Hematopoietic multipotent progenitor cell treated with erythropoietin and hydrocortisone succinate and interleukin-3 and kit ligand, for 4 days (in vitro differentiated cells): ENCODE measurements around the gene CCL16.
"Not testable (repeated sequence)": the region's sequence is repeated elsewhere in the genome, so short reads cannot be mapped to it uniquely, and the experiment has no call there.

Experiments
- DNase-seq: peaks from one replicate; pipeline ENCODE4 v3.0.0-alpha.2; 2015

Gene CCL16

DNA sequence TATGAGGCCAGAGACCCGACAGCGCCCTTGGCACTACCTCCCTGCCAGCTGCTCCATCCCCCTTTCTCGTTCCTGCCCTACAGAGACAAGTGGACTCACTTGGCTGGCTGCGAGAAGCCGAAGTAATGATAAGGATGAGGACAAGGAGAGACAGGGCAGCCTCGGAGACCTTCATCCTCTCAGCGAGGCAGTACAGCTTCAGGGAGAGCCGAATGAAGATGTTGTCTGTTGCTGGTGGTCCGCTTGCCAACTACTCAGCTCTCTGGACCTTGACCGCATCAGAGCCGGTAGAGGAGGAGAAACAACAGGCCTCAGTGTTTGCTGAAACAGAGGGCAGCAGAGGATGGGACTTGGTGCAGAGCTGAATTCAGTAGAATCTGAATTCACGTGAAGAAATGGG lies at the start of gene CCL16:
Gene CCL16, minus strand, starts transcription at position 252 of the 400 bp plus-strand sequence. Its CDS starts 77 bp downstream, at position 175.
- DNase-seq = no peak

- no peak for DNase-seq
These were observed 49.7 kb upstream of the CCL16 start for GRCh38 chr17:36030956-36031355.

DNA sequence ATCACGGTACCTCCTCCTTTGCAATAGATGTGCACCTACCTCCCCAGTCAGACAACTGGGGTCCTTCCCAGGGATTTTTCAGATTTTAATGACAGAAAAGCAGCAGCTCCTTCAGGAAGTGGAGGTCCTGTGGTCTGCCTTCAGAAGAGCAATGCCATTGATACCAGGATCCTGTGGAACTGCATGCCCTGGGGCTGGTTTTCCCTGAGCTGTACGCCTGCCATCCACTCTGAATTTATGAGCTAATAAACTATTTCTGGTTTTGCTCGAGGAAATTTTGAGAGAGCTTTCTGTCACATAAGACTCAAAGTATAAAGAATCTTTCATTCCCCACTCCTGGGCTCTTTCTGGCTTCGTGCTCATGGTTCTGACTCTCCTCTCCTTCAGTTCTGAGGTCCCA lies 46.5 kb upstream of the CCL16 start:
- DNase-seq = no peak

DNA sequence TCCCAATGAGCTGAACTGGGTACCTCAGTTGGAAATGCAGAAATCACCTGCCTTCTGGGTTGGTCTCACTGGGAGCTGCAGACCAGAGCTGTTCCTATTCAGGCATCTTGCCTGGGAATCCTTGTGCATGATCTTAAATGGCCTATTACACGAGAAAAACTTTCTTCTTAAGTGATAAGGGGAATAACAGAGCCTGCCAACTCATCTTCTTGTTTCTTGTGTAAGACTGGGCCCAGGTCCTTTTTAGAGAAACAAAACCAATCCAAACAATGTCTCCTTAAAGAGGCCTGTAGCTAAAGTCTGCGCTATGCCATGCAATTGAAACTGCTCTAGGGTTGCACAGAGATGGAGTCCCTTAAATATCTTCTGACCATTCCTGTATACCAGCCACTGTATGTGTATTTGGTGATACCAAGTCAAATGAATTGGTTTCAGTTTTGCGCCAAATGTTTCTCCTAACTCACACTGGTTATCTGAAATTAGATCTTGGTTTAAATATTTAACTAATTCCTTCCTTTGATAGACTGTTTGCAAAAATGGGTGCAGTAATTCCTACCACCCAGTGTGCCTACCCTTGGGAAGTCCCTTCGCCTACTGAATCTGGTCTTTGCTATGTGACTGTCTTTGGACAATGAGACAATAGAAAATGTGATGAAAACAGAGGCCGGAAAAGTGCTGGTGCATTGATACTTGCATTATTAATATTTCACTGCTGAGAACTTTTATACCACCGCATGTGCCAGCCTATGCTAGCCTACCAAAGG lies 43.0 kb upstream of the CCL16 start:
- no peak for DNase-seq

DNA sequence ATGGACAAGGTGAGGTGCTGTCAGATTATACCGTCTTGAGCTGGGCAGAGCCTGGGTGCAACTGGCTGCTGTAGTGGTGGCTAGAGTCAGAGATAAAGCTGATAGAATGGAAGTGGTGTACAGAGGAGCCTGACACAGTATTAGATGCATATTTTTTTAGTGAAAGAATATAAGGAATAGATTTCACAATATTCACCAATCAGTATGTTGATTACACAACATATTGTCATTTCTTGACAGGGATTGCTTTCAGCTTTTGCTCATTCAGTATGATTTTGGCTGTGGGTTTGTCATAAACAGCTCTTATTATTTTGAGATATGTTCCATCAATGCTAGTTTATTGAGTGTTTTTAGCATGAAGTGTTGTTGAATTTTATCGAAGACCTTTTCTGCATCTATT lies 38.1 kb upstream of the CCL16 start:
- no peak for DNase-seq

DNA sequence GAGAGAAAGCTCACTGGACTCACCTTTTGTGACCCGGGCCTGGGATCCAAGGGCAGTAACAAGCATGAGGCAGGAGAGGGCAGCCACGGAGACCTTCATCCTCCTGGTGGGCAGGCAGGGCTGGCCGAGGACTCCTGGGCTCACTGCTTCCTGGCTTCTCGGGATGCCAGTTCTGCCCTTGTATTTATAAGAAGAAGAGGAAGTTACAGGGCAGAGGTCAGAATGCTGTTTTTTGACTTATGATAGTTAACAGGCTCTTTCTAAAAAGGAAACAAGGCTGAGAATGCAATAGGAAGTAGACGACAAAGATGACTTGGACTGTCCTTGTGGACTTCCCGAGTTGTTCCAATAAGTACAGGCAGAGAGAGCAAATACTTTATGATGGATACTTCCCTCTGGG lies 36.5 kb upstream of the CCL16 start, which contains the start of gene CCL23:
Gene CCL23, minus strand, starts transcription at position 174 of the 400 bp plus-strand sequence. Its CDS starts 75 bp downstream, at position 99.
- peak; percentile 71 for DNase-seq

GRCh38 chr17:36016555-36016954 lies 35.3 kb upstream of the CCL16 start:
- DNase-seq = no peak

- not testable (repeated sequence) for DNase-seq
These were observed 34.6 kb upstream of the CCL16 start for GRCh38 chr17:36015895-36016294.

GRCh38 chr17:36014946-36015345 lies 33.6 kb upstream of the CCL16 start:
- DNase-seq = no peak

DNA sequence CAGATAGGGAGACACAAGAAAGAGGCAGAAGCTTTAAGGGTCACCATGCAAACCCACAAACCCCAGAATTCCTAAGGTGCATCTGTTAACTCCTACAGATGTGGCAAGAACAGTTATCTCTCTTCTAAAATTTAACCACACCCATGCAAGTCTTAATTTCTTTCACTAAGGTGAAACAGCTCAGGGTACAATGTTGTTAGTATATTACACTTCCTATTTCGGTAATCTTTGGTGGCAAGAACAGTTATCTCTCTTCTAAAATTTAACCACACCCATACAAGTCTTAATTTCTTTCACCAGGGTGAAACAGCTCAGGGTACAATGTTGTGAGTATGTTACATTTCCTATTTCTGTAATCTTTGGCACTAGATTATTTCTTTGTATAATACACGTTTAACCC lies 29.9 kb upstream of the CCL16 start:
- peak; percentile 91 for DNase-seq

- no peak for DNase-seq
These were observed 27.8 kb upstream of the CCL16 start for GRCh38 chr17:36008998-36009665.

GRCh38 chr17:36004594-36005108 lies 23.4 kb upstream of the CCL16 start:
- peak; percentile 36 for DNase-seq

DNA sequence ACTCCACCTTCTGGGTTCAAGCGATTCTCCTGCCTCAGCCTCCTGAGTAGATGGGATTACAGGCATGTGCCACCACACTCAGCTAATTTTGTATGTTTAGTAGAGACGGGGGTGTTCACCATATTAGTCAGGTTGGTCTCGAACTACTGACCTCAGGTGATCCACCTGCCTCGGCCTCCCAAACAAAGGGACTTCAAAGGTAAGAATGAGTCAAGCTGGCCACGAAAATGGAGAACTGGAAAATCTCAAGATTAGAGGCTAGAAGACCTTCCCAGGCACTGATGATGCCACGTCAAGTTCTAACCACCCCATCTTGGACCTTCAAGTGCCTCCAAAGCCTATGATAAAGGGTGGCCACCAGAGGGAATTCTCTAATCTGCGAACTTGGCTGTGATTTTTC lies 21.3 kb upstream of the CCL16 start:
- DNase-seq = no peak

GRCh38 chr17:36001862-36002603 lies 20.7 kb upstream of the CCL16 start:
- no peak for DNase-seq

- no peak for DNase-seq
These were observed 19.9 kb upstream of the CCL16 start, which contains the start of gene CCL15 for GRCh38 chr17:36001110-36001771. Gene CCL15, minus strand, starts transcription at chr17:36001553. Its CDS starts 61 bp downstream, at chr17:36001492.

DNA sequence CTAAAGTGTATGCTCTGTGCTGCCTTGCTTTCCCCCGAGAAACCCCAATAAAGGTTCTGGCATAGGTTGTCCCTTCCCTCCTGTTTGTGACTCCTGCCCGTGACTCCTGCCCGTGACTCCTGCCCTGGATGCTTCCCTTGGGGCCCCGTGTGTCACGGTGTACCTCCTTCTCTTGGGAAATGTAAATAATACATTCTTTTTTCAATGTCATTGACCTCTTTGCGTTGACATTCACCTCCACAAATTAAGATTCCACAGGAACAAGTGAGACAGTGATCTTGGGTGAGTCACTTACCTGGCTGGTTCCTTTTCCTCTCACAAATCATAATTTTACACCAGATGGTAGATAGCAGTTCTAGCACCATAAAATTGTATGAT lies 19.4 kb upstream of the CCL16 start:
- DNase-seq = no peak

- no peak for DNase-seq
These were observed 17.5 kb upstream of the CCL16 start for GRCh38 chr17:35998756-35999155.

GRCh38 chr17:35998018-35998545 lies 16.8 kb upstream of the CCL16 start:
- no peak for DNase-seq

DNA sequence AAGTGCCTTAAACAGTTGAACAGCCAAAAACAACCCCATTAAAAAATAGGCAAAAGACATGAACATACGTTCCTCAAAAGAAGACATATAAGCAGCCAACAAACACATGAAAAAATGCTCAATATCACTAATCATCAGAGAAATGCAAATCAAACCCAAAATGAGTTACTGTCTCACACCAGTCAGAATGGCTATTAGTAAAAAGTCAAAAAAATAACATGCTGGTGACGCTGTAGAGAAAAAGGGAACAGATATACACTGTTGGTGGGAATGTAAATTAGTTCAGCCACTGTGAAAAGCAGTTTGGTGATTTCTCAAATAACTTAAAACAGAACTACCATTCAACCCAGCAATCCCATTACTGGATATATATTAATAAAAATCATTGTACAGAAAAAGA lies 14.0 kb upstream of the CCL16 start:
- DNase-seq = not testable (repeated sequence)

GRCh38 chr17:35991075-35991474 lies 9.8 kb upstream of the CCL16 start:
- DNase-seq = no peak

- no peak for DNase-seq
These were observed 6.9 kb upstream of the CCL16 start for GRCh38 chr17:35988164-35988563.

DNA sequence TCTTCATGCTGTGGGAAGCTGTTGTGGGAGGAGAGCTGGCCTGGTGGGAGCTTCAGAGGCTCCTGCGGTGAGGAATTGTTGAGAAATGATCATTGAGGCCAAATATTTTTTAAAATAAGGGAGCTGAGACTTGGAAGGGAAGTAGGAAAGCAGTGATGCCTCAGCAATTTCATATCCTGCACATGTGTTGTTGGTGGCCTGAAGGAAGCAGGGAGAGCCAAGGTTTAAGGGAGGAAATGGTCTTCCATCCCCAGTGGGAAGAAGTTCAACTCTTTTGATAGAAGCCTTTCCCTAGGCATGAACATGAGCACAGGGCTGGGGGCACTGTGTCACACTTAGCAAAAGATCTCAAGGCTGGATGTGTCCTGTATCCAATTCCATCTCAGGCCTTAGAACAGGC lies 5.3 kb upstream of the CCL16 start, which contains the start of gene CCL14:
Gene CCL14, minus strand, starts transcription at position 87 of the 400 bp plus-strand sequence. Its CDS starts 80 bp downstream, at position 7.
- no peak for DNase-seq
